Progenitor cell of endocrine pancreas (in vitro differentiated cells): ENCODE data around the gene STX3. TPM values are rescaled to one million over a fixed set of nuclear protein-coding genes. Genes with fewer than 3 reads are reported as not detected.

Experiments used
- total RNA-seq: library from RNA; stranded (reverse); gene quantifications from 2 replicates; pipeline ENCODE4 v1.2.1, GENCODE V29; 2021

The STX3 gene
- total RNA-seq, 1 donor from 2014 or later: 91.5 TPM

Other genes with a start within 250 kb of the STX3 start
- not detected in 2 replicates for gene OR4D9, start 243.8 kb upstream of the STX3 start, total RNA-seq
- 42.7 and 46.1 TPM in 2 replicates for gene OSBP, start 139.6 kb upstream of the STX3 start, total RNA-seq
- gene PATL1, start 86.3 kb upstream of the STX3 start, total RNA-seq: 43.0 and 43.7 TPM in 2 replicates
- gene OR10V1, start 41.5 kb upstream of the STX3 start, total RNA-seq: not detected in 2 replicates
- 44.2 and 44.7 TPM in 2 replicates for gene MRPL16, start 55.4 kb downstream of the STX3 start, total RNA-seq
- 17.9 and 27.1 TPM in 2 replicates for gene CBLIF, start 90.1 kb downstream of the STX3 start, total RNA-seq
- gene TCN1, start 111.1 kb downstream of the STX3 start, total RNA-seq: 3.2 and 3.5 TPM in 2 replicates
- 0.49 TPM in 1 of 2 replicates, not detected in the other for gene OOSP3, start 123.4 kb downstream of the STX3 start, total RNA-seq
- gene OOSP1, start 183.1 kb downstream of the STX3 start, total RNA-seq: not detected in 2 replicates
- gene OOSP4A, start 208.7 kb downstream of the STX3 start, total RNA-seq: not detected in 2 replicates